Measurements from ENCODE around the gene SLC40A1. TPM values are rescaled to one million over a fixed set of nuclear protein-coding genes. Genes with fewer than 3 reads are reported as not detected.

SLC40A1 gene
- total and polyA plus RNA-seq, 2 of the 8 experiments (the other 6 are each of a cell fraction or from before 2014, with no cell fraction given), result 0.03 TPM; not detected in 1

- Histone ChIP-seq H3K27me3 (replicated peaks in 1 of 4; ENCODE audit: control insufficient read depth in 3 of 4, extremely low read depth in 1 of 4, insufficient read depth in 3 of 4, low read length in 3 of 4) (peaks cover 50 to 85% (median 73%) of the 10 kb centered on the region in 4 experiments), H3K4me1 (replicated peaks in 1 of 4; ENCODE audit: control insufficient read depth in 3 of 4, insufficient read depth in 4 of 4, low read length in 3 of 4) (peaks cover 3 to 8% (median 4%) of the 10 kb centered on the region in 4 experiments; a peak in 5 of 7 replicates), H2BK120ac (replicated peaks; ENCODE audit: low read depth, low read length) (no peak overlapping the region), H3K4me2 (ENCODE audit: insufficient read depth in 1 of 2, low read depth in 2 of 2, low read length in 2 of 2) (peak overlapping the region; percentile 87 to 93), H3K79me1 (ENCODE audit: low read depth, low read length) (no peaks in the 10 kb centered on the region), H3K27ac (ENCODE audit: low read depth, low read length) (no peak overlapping the region), H2AFZ (ENCODE audit: low read length) (peak overlapping the region; percentile 48; the same call in 1 of the 2 replicates), H3K9ac (replicated peaks in 1 of 4; ENCODE audit: extremely low read depth in 1 of 4, low read depth in 3 of 4, low read length in 3 of 4) (no peak overlapping the region), H3K14ac (ENCODE audit: insufficient read length) (no peak overlapping the region), H3K4me3 (ENCODE audit: extremely low read depth in 1 of 4, insufficient read depth in 2 of 4, low read depth in 3 of 4, low read length in 4 of 4) (peak overlapping the region; percentile 48 to 66 (median 52); a peak in 7 of 8 replicates), H4K91ac (replicated peaks; ENCODE audit: insufficient read length, low read length) (no peak overlapping the region), H2BK15ac (ENCODE audit: low read length) (no peak overlapping the region), H3K79me2 (ENCODE audit: control insufficient read depth in 1 of 2, insufficient read depth in 2 of 2, low read length in 2 of 2) (no peaks in the 10 kb centered on the region), H3K18ac (ENCODE audit: extremely low read depth, low read length) (no peak overlapping the region), H2BK20ac (ENCODE audit: low read length) (no peak overlapping the region), H4K20me1 (replicated peaks in 1 of 2; ENCODE audit: control insufficient read depth in 1 of 2, insufficient read depth in 2 of 2, low read length in 2 of 2) (peaks cover 4% of the 10 kb centered on the region in 2 experiments), H4K5ac (ENCODE audit: insufficient read length, low read depth, low read length) (no peak overlapping the region), H3K4ac (replicated peaks; ENCODE audit: insufficient read length, low read depth, low read length) (no peak overlapping the region), H3K56ac (replicated peaks; ENCODE audit: insufficient read length, low read depth, low read length) (no peak overlapping the region), H2AK5ac (ENCODE audit: low read depth, low read length) (no peak overlapping the region), H3K23me2 (ENCODE audit: low read depth, low read length) (peaks cover 5% of the 10 kb centered on the region; the same call in 1 of the 2 replicates), H4K8ac (ENCODE audit: extremely low read depth, insufficient read depth, low read length) (no peak overlapping the region), H2BK5ac (ENCODE audit: low read depth, low read length) (no peak overlapping the region), H3K9me3 (ENCODE audit: insufficient read depth in 2 of 2, low read depth in 1 of 2, low read length in 1 of 2) (no peaks in the 10 kb centered on the region), H3K23ac (ENCODE audit: insufficient read length) (no peak overlapping the region), H2BK12ac (ENCODE audit: low read depth, low read length) (no peak overlapping the region), H3K36me3 (ENCODE audit: control insufficient read depth in 2 of 4, insufficient read depth in 4 of 4, low read length in 3 of 4) (no peaks in the 10 kb centered on the region)
- DNase-seq (ENCODE audit: low read depth in 1 of 2, low spot score in 2 of 2) (peak in 1 of 2 experiments; percentile 53), FAIRE-seq (no peak)
- no peak for TF ChIP-seq NANOG (IDR thresholded peaks at IDR 0.05; ENCODE audit: insufficient read depth, low read depth, low read length, poor library complexity, severe bottlenecking)
- TF ChIP-seq ASH2L (IDR thresholded peaks at IDR 0.05; ENCODE audit: low read length), result no peak
- peak; percentile 50; the same call in 1 of the 2 replicates for TF ChIP-seq SUZ12 (IDR thresholded peaks at IDR 0.05; ENCODE audit: low read length)
- peak; percentile 81 for TF ChIP-seq EZH2 (IDR thresholded peaks at IDR 0.05; ENCODE audit: low read depth, low read length, severe bottlenecking)
- peak; percentile 40 for TF ChIP-seq RNF2 (IDR thresholded peaks at IDR 0.05; ENCODE audit: borderline replicate concordance, low read depth, low read length, missing control alignments, poor library complexity, severe bottlenecking)
- no peak for TF ChIP-seq CTBP2 (IDR thresholded peaks at IDR 0.05; ENCODE audit: borderline replicate concordance, insufficient read depth, insufficient read length, low read length)
- TF ChIP-seq TAF1 (IDR thresholded peaks at IDR 0.05; ENCODE audit: low read depth, low read length), result no peak
- TF ChIP-seq YY1 (IDR thresholded peaks at IDR 0.05; ENCODE audit: low read depth, low read length), result no peak
- TF ChIP-seq MAX (IDR thresholded peaks at IDR 0.05), result 0 out of 2 replicates have a peak, but pooled peaks have one; percentile 14
- POLR2A ChIA-PET (ENCODE audit: partially characterized antibody), result no interaction called here
- CTCF ChIA-PET (ENCODE audit: partially characterized antibody), result interaction anchor here (0.6 to 1.3 kb wide), 4 partner anchors 26 to 115 kb away, joined by 3 read pairs; no protein-coding TSS in a partner anchor
- 7% methylated on average over 12 of the region's 13 CpGs; no CpG with 5 or more reads in 1 of the 2 experiments for WGBS, 2 experiments (ENCODE audit: extremely low coverage in 1 of 2, insufficient coverage in 1 of 2, insufficient read length in 1 of 2, insufficient replicate concordance in 2 of 2, low coverage in 1 of 2, low lambda C conversion rate in 2 of 2, missing lambda C conversion rate in 1 of 2)
Measured at GRCh38 chr2:189580241-189580651, 340 bp downstream of the SLC40A1 start.

All from H1 (cell line).